GM19099 (cell line): ENCODE measurements around the gene MEGF6.

Experiments used
- POLR2A ChIP-seq: IDR thresholded peaks from 3 replicates; pipeline ENCODE4 v1.6.1; 2011; ENCODE audit warnings: low read depth; ENCODE audit not compliant: insufficient read length; ENCODE audit errors: extremely low read depth

Gene MEGF6

DNA sequence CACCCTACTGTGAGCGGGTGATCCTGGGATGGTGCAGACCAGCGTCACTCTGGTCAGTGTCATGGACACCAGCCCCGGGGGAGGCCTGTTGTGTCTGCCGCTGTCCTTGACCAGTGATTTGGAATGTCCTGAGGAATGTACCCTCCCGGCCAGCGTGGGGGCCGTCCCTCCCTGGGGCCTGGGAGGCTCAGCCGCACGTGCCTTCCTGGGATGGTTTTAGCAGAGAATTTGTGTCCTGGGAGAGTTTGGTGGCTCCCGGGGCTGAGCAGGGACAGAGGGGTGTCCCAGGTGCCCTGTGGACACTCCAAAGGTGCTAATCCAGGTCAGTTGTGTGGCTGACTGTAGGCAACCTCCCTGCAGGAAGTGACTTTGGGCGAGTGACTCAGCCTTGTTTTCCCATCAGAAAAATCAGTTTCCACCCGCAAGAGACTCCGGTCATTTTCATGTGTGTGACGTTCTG lies 150.6 kb downstream of the MEGF6 start:
- TF ChIP-seq POLR2A, result no peak

GRCh38 chr1:3459940-3460671 lies 151.2 kb downstream of the MEGF6 start:
- TF ChIP-seq POLR2A, result no peak

- TF ChIP-seq POLR2A, result no peak
Measured at GRCh38 chr1:3459051-3459908, 152.0 kb downstream of the MEGF6 start.

DNA sequence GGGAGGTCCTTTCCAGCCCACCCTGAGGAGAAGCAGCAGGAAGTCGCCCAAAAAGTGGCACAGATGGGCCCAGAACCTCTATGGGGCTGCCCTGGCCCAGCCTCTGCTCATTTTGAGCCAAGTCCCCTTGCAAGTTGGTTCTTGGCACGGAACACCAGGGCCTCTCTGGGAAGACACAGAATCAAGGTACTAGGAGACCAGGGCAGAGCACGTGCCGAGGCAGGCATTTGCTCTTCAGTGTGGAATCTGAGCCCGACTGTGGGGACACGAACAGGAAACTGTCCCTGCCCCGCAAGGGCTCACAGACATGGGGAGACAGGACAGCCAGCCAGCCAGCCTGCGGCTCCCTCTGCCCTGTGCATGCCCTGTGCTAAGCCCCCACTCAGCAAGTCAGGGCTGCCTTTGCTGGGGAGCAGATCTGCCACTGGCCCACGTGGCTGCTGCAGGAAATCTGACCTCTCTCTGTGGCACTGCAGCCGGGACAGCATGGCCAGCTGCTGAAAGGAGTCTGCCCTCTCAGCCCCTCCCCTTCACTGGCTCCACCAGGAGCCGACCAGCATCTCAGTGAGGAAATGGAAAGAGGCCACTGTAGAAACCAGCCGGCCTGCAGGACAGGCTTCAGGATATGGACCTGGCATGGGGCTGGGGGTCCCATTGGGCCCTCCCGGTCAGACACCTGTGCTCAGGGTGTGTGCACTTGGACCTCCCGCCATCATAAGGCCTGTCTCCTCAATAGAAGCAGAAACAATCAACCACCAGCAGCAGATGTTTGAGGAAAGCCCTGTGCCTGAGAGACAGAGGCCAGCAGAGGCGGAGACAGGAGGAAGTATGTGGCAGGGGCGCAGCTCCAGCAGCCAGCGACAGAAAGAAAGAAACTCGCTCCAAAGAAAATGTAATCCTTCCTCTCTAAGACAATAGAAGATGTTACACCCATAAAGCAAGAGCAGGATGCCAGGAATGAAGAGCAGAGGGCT lies 153.1 kb downstream of the MEGF6 start:
- no peak for TF ChIP-seq POLR2A

DNA sequence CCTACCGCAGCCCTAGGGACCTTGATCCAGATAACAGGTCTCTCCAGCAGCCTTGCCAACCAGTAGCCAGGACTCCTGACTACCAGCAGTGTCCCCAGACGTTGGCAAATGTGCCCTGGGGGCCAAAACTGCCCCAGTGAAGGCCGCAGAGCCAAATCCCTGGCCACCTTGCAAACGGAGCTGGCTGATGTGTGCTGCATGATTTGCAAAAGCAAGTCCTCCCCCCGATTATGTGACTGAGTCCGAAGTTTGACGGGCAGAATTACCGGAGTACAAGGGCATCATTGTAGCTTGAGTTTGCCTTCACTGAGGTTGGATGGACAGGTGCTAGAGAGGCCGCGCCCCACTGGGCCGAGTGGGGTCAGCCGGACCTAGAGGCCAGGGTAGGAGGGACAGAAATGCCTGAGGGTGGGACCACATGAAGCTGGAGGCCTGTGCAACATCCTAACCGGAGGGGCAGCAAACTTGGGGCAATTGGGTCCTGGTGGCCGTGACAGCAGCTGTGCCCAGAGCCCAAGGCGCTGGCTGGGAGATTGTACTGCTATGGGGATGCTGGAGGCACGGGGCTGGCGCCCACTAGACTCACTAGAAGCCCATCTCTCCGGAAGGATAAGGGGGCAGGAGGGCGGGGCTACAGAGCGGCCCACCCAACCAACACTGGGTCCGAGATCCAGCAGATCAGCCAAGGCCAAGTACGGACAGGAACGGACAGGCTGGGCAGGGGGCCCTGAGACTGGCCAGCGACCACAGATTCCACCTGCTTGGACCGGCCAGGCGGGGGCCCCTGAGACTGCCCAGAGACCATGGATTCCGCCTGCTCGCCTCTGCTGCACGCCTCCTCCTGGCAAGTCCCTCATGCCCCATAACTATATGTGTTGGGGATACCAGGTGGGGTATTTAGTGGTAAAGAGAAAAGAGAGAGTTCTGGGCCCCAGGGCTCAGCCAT lies 154.1 kb downstream of the MEGF6 start:
- no peak for TF ChIP-seq POLR2A

DNA sequence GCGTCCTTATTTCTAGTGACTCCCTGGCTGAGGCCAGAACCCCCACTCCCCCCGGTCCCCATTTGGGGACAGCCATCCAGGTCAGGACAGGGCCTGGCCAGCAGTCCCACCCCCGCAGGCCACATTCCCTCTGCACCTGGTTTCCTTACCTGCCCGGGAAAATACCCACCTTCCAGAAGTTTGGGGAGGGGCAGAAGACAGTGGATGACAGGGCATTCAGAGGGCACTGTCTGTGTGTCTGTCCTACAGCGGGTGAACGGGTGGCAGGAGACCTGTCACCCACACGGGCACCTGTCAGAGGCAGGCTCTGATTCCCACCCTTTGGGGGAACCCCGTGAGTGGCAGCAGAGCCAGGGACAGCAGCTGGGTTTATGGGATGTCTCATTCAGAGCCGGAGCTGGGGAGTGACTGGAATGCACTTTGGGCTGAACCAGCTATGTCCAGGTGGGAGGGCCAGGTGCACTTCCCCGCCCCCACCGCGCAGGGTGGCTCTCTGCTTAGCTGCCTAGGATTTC lies 154.8 kb downstream of the MEGF6 start:
- TF ChIP-seq POLR2A, result no peak

DNA sequence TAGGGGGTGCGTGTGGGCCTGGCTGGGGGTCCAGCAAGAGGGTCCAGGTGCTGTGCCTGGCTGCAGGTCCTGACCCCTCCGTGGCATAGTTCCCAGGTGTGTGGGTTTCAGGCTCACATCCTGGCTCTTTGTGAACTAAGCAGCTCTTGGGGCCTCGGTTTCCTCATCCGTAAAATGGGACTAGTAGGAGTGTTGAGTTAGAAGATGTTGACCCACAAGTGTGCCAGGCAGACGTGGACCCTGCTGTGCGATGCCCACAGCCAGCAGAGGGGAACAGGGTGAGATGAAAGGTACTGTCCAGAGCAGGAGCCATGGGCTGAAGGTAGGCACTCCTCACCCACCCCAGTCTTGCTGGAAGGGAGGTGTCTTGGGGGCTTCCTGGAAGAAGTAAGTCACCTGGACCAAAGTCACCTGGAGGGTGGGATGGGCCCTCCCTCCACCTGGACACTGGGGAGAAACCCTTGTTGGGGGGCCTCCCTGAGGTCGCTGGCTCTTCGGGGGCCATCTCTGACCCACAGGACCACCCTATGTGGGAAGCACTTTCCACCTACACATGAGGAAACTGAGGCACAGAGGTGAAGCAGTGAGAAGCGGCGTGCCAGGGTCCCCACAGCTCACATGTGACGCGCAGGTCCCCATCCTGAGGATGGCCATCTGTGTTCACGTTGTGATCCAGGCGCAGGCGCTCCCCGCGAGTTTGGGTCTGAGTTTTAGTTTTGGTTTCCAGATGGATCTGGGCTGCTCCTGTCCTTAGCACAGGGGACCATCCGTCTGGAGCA lies 155.4 kb downstream of the MEGF6 start:
- no peak for TF ChIP-seq POLR2A

DNA sequence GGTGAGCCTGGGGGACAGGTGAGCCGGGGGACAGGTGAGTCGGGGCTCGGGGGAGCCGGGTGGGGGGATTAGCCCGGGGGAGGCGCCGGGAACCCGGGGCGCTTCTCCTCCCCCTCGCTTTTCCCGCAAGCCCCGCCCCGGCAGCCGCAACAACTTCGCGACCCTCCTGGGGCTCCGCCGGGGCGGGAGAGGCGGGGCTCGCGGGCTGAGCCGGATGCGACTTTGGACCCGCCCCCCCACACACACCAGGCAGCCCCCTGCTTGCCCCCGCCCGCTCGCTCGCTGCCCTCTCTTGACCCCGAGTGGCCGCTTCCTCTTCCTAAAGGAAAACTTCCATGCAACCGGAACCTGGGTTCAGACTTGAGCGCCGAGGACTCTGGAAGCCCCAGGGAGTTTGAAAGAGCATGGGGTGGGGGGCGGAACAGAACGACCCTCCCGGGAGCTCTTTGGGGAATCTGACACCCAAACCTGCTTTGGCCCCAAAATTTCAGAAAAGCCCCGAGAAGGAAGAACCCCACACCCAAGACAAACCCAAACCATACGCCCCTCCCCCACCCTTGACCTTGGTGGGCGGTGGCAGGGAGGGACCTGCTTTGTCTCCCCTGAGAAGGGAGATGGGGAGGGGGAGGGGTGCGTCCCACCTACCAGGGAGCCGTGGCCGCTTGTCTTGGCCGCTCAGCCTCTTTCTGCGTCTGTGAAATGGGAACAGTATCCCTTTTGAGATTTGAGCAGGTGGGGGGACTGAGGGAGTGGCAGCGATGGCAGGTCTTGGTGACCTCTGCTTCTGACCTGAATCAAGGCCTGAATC lies 156.3 kb downstream of the MEGF6 start:
- no peak for TF ChIP-seq POLR2A

DNA sequence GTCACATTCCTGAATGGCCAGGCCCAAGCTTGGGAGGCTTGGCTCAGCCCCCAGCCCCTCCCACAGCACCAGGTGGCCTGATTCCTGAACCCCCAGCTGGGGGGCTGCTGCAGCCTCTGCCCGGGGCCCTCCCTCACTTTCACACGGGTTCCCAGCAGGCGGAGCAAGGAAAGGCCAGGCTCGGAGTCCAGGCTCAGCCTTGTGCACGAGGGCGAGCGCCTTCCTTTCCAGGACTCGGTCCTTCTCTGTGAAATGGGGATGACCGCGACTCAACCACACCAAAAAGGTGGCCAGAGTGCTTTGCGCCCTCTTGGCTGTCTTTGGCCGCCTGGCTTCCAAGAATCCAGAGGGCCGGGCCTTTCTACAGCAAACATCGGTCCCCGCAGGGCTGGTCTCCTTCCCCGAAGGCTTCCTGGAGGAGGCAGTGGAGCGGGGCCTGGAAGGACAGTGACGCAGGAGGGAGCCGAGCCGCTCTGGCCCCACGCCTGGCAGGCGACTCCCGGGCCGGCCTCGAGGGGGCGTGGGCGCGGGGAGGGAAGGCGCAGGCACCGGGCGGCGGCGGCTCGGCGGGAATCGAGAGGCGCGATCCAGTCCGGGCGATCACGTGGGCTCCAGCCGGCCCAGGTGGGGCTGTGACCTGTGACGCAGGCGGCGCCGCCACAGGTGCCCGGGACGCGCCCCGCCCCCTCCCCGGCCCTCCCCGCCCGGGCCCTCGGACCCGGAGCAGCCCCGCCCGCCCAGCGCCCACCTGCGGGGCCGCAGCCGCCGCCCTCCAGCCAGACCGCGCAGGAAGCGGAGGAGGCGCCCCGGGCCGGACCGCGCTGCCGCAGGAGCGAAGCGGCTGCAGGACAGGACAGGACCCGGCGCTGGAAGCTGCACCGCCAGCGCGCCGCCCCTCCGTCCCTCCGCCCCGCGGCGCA lies 157.2 kb downstream of the MEGF6 start, which contains the start of gene ARHGEF16:
Gene ARHGEF16 (plus strand): TSS at position 775 of the 920 bp plus-strand sequence. CDS start 8,420 bp downstream, outside the sequence.
- no peak for TF ChIP-seq POLR2A

- no peak for TF ChIP-seq POLR2A
Measured at GRCh38 chr1:3453203-3453761, 158.0 kb downstream of the MEGF6 start.

GRCh38 chr1:3452866-3453175 lies 158.5 kb downstream of the MEGF6 start:
- TF ChIP-seq POLR2A, result no peak
